Ovary (tissue), 10 donors: Measurements from ENCODE around the gene PBXIP1. TPM values are rescaled to one million over a fixed set of nuclear protein-coding genes. Genes with fewer than 3 reads are reported as not detected.
A peak's percentile ranks its signal among the peaks of the same experiment; 100 is the strongest.

Source experiments
- DNase-seq, 5 donors: peaks; one replicate each; pipeline ENCODE4 v3.0.0-alpha.2; 2019 to 2020
- H3K27ac ChIP-seq, 2 donors: fragments of 200-600 bp; one replicate each; pipeline versions ENCODE4 v1.5.1 to v1.8.0; 2019 to 2022
- H3K27me3 ChIP-seq: fragments of 200-600 bp; one replicate; pipeline ENCODE4 v1.8.0; 2022
- H3K36me3 ChIP-seq: fragments of 200-600 bp; sonication (generic); one replicate; pipeline ENCODE4 v1.5.1; 2019
- H3K4me1 ChIP-seq: one replicate; pipeline ENCODE4 v1.8.1; 2013; ENCODE audit warnings: mild to moderate bottlenecking, moderate library complexity; ENCODE audit not compliant: insufficient read depth
- H3K4me3 ChIP-seq: fragments of 200-600 bp; sonication (generic); one replicate; pipeline ENCODE4 v1.5.1; 2017
- H3K9me3 ChIP-seq, 2 donors: fragments of 200-600 bp in 1 of 2; sonication (generic) in 1 of 2; one replicate each; pipeline versions ENCODE4 v1.5.1 to v1.8.1; 2013 to 2019; ENCODE audit warnings: mild to moderate bottlenecking in 1 of 2, moderate library complexity in 1 of 2
- EP300 ChIP-seq: sonication (generic); formaldehyde crosslinking; IDR thresholded peaks from one replicate; pipeline ENCODE4 v1.6.1; 2017; ENCODE audit warnings: antibody characterized with exemption
- POLR2A ChIP-seq: fragments of 450-650 bp; IDR thresholded peaks from one replicate; pipeline ENCODE4 v1.6.1; 2017; ENCODE audit warnings: antibody characterized with exemption, mild to moderate bottlenecking, moderate library complexity
- WGBS, 3 donors: extraction: QIAGEN DNeasy Blood & Tissue Kit in 1 of 3; methylation state at CpG; one replicate each; pipeline versions ENCODE4 v1.1.5 to v1.1.7; 2013 to 2017; 5-methylcytosine and 5-hydroxymethylcytosine counted together
- intact Hi-C, 4 donors: fragments of 100-400 bp; cut with DNase I; formaldehyde crosslinking; loops; one replicate each; pipeline versions ENCODE4 v1.11.0 to v1.15.1; 2022 to 2023
- long read RNA-seq, 3 donors: library from polyadenylated mRNA in 2 of 3; unstranded in 2 of 3; transcript quantifications; one replicate each; pipeline ENCODE4 v2.0.0 and lab custom pipeline, GENCODE V29; 2021 to 2026
- polyA plus RNA-seq, 2 donors: library from polyadenylated mRNA; stranded (reverse); fragments of 200-250 nt in 1 of 2; fragments of 350-450 nt in 1 of 2; fragmentation: Illumina TruSeq in 1 of 2; extraction: RNeasy Lipid Tissue Mini Kit (QIAGEN cat#74804) in 1 of 2; gene quantifications; one replicate each; pipeline ENCODE4 v1.2.3, GENCODE V29; 2013 to 2014
- total RNA-seq, 7 donors: library from RNA; depleted of rRNA in 2 of 7; stranded (reverse); fragments of >200 nt in 2 of 7; fragmentation: NEBNext Ultra II Directional in 3 of 7; extraction: Animal tissue kit (Norgen Biotek cat#: 25700) in 3 of 7; gene quantifications; one replicate each; pipeline versions ENCODE4 v1.1.0 to v1.2.4, GENCODE V29; 2016 to 2023
- TF ChIP-seq, protein P1 (sequence below), 3 donors: fragments of 450-650 bp in 2 of 3; fragments of 200-600 bp in 1 of 3; IDR thresholded peaks; one replicate each; pipeline versions ENCODE4 v1.5.1 to v1.8.0; 2016 to 2022; ENCODE audit warnings: antibody characterized with exemption in 3 of 3, mild to moderate bottlenecking in 1 of 3
- donor health status: DM: no; HTN: no; CAD: no; lungs with moderate emphysema.
- donor health status: DM: no; HTN: no; CAD: no.
- donor health status: Bipolar disorder and iron deficiency.
- donor health status: DM: yes; HTN: yes; CAD: no.
- donor health status: DM: no; HTN: no; CAD: no.
- donor health status: DM: yes; HTN: yes; CAD: no.

The PBXIP1 gene, protein sequence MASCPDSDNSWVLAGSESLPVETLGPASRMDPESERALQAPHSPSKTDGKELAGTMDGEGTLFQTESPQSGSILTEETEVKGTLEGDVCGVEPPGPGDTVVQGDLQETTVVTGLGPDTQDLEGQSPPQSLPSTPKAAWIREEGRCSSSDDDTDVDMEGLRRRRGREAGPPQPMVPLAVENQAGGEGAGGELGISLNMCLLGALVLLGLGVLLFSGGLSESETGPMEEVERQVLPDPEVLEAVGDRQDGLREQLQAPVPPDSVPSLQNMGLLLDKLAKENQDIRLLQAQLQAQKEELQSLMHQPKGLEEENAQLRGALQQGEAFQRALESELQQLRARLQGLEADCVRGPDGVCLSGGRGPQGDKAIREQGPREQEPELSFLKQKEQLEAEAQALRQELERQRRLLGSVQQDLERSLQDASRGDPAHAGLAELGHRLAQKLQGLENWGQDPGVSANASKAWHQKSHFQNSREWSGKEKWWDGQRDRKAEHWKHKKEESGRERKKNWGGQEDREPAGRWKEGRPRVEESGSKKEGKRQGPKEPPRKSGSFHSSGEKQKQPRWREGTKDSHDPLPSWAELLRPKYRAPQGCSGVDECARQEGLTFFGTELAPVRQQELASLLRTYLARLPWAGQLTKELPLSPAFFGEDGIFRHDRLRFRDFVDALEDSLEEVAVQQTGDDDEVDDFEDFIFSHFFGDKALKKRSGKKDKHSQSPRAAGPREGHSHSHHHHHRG
- total RNA-seq (100 to 1,000 TPM in 6 of 7 donors, 10 to 100 TPM in 1; 78.7 to 170 (median 120) TPM), polyA plus RNA-seq (100 to 1,000 TPM; 105 to 151 TPM)
- long read RNA-seq, donor 1, transcript PBXIP1-202 (11 exons, 3,212 nt) = major isoform, 132 of 299 reads
- long read RNA-seq, donor 1, partial matches to known transcripts = 141 of 299 reads
- long read RNA-seq, donor 1, other reads (novel, unspliced or antisense) = 26 of 299 reads
- long read RNA-seq, donor 2, partial matches to known transcripts = 9 of 12 reads
- long read RNA-seq, donor 2, other reads (novel, unspliced or antisense) = 0 of 12 reads
- long read RNA-seq, donor 3, transcript PBXIP1-202 (11 exons, 3,212 nt) = major isoform, 163 of 234 reads
- long read RNA-seq, donor 3, partial matches to known transcripts = 61 of 234 reads
- long read RNA-seq, donor 3, other reads (novel, unspliced or antisense) = 10 of 234 reads

DNA sequence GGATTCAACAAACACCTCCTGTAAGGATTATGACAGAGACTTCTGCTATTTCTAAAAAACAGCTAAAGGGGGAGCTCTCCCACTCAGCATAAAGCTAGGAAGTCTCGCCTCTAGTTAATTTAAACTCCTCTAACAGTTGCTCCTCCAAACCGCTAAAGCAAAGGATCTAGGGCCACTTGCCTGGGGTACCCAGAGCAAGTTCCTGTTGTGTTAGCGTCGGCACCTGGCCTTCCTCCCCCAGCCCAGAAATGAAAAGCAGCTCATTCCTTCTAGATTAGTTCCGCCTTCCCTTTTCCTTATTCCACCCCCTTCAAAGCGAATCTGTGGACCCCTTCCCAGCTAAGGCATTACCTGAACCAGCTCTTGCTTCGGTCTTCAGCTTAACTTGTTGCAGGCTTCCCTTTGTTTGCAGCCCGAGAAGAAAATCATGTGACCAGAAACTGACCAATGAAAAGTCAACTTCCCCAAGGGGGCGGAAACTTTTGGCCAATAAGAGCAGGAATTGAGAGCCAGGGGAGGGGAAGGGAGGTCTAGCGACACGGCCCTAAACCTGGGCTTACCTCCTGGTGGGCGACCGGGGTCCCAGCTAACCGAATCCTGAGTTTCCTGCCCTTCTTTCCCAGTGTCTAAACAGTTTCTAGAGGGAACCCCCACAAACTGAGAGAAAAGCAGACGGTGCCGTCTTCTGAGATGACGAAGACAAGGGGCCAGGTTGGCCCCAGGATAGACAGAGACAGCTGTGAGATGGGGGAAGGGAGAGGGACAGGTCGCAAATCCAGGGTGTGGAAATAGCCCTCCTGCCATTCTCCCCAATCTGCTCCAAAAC lies at the start of gene PBXIP1:
Gene PBXIP1 (minus strand): TSS at position 382 of the 826 bp plus-strand sequence. CDS start 2,378 bp downstream, outside the sequence.
- Histone ChIP-seq H3K27me3 (no peaks in the 10 kb centered on the region), H3K27ac (peak within 1 kb of the TSS; percentile 52 to 78), H3K4me1 (peaks cover 41% of the 10 kb centered on the region), H3K9me3 (no peaks in the 10 kb centered on the region), H3K36me3 (no peaks in the 10 kb centered on the region), H3K4me3 (peak within 1 kb of the TSS; percentile 57)
- intact Hi-C loops = loop anchor here in 3 of 4 donors (5.0 kb wide), 2 partner anchors 46 to 106 kb away; partner anchors contain the start of genes EFNA4 (in 2 of the 3) and ZBTB7B (in 1 of the 3)
- WGBS, 3 donors = 1% methylated on average over 18 of the region's 18 CpGs
- peak; percentile 70 to 87 (median 75) for DNase-seq
- TF ChIP-seq POLR2A = peak; percentile 30
- TF ChIP-seq, protein P1, sequence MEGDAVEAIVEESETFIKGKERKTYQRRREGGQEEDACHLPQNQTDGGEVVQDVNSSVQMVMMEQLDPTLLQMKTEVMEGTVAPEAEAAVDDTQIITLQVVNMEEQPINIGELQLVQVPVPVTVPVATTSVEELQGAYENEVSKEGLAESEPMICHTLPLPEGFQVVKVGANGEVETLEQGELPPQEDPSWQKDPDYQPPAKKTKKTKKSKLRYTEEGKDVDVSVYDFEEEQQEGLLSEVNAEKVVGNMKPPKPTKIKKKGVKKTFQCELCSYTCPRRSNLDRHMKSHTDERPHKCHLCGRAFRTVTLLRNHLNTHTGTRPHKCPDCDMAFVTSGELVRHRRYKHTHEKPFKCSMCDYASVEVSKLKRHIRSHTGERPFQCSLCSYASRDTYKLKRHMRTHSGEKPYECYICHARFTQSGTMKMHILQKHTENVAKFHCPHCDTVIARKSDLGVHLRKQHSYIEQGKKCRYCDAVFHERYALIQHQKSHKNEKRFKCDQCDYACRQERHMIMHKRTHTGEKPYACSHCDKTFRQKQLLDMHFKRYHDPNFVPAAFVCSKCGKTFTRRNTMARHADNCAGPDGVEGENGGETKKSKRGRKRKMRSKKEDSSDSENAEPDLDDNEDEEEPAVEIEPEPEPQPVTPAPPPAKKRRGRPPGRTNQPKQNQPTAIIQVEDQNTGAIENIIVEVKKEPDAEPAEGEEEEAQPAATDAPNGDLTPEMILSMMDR (IDR thresholded peaks at IDR 0.05) = peak in 2 of 3 donors; percentile 9 to 34
- TF ChIP-seq EP300 = no peak

DNA sequence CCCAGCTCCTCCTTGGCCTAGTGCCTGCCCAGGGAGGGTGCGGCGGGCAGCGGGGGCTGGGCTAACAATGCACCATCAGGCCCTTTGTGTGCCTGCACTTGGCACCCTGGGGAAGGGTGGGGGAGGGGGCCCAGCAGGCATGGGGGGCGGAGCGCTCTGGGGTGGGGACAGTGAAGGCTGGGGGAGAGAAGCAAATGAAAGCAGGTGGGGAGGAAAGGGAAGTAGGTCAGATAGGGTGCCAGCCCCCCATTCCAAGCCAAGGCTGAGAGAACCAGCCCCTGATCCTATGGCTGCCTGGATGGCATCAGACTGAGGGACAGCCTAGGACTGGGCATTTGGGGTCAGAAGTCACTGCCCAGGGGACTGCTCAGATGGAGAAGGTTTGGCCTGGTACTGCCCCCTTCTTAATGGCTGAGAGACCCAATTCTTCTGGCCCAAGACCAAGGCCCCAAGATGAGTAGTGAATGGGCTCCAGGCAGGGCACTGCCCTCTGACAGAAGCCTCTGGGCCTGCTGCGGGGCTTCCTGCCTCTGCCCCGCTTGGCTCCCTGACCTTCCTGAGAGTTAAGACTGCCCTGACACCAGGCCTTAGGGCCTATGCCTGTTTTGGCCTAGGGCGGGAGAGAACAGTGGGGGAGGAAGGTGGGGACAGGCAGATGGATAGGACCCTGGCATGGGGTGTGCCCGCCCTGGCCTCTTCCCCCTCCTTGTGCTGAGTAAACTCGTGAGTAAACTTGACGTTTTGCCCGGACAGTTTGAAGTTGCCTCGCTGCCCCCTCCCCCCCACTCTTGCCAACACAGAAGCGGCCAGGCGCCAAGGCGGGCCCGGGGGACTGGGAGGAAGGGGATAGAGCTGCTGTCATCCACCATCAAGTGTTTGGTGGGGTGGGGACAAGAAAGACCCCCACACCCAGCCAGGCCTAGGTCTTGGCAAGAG lies 49.4 kb upstream of the PBXIP1 start:
- H3K4me1 ChIP-seq = peaks cover 11% of the 10 kb centered on the region
- peak overlapping the region; percentile 21 to 90 for H3K27ac ChIP-seq
- no peaks in the 10 kb centered on the region for H3K9me3 ChIP-seq
- H3K4me3 ChIP-seq = no peak overlapping the region
- WGBS, 3 donors = 60 to 69% (median 66%) methylated on average over 17 of the region's 17 CpGs
- TF ChIP-seq POLR2A = no peak
- TF ChIP-seq EP300 = no peak
- TF ChIP-seq, protein P1 (IDR thresholded peaks at IDR 0.05) = no peak
- intact Hi-C loops = no loop called here
- DNase-seq = peak in 2 of 5 donors; percentile 58 to 62
- H3K36me3 ChIP-seq = no peaks in the 10 kb centered on the region
- no peaks in the 10 kb centered on the region for H3K27me3 ChIP-seq

DNA sequence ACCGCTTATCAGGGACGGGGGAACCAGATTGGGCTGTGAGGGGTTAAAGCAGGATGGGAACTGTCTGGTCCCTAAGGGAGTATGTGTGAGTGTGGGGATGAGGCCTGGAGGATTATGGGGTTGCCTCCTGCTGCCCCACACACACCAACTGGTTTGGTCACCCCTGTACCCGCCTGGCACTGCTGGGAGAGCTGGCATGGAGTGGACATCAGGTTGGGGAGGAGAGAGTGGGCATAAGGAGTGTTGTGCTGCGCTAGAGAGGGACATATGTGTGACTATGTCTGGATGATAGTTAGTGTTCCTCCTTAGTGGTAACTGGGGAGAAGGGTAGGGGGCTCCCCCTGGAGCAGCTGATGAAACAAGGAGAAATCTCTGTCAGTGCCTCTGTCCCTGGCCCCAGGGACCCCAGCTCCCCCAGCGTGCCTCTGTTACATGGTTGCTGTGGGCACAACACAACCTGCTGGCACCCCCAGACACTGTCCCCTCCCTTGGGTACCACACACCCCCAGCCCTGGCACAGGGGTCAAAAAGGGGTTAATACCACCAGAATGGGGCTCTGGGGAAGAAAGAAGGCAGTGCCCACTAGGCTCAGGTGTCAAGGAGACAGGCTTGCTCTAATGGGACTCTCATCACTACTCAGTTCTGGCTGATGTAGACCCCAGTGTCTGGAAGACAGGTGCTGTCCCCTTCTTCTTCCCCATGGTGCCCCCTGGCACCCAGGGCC lies 48.6 kb upstream of the PBXIP1 start:
- TF ChIP-seq POLR2A (peak; percentile 5), EP300 (no peak)
- H3K9me3 ChIP-seq = no peaks in the 10 kb centered on the region
- 32 to 46% (median 35%) methylated on average over 5 of the region's 5 CpGs for WGBS, 3 donors
- peak in 2 of 5 donors; percentile 42 to 48 for DNase-seq
- no peaks in the 10 kb centered on the region for H3K27me3 ChIP-seq
- H3K4me1 ChIP-seq = peaks cover 11% of the 10 kb centered on the region
- H3K4me3 ChIP-seq = peak overlapping the region; percentile 82
- intact Hi-C loops = loop anchor here in 2 of 4 donors (5.0 kb wide), 2 partner anchors 42 to 47 kb away; partner anchors contain the start of genes PBXIP1 (in 1 of the 2) and PYGO2 (in 1 of the 2)
- H3K27ac ChIP-seq = peak overlapping the region; percentile 90 to 96
- no peaks in the 10 kb centered on the region for H3K36me3 ChIP-seq
